DOHH2 (cell line): ENCODE results near the gene UGT1A6.

ENCODE experiments used
- EZH2phosphoT487 ChIP-seq: fragments of 200-600 bp; sonication (generic); IDR thresholded peaks from 2 replicates; pipeline ENCODE4 v1.6.1; 2017; ENCODE audit warnings: borderline replicate concordance, mild to moderate bottlenecking, antibody characterized with exemption, low read length, moderate library complexity, mixed read lengths
- TF ChIP-seq, protein P1 (sequence below): fragments of 200-600 bp; sonication (generic); IDR thresholded peaks from one replicate; pipeline ENCODE4 v1.5.1; 2014; ENCODE audit warnings: antibody characterized with exemption, mild to moderate bottlenecking, low read depth, low read length; ENCODE audit not compliant: poor library complexity, severe bottlenecking

DNA sequence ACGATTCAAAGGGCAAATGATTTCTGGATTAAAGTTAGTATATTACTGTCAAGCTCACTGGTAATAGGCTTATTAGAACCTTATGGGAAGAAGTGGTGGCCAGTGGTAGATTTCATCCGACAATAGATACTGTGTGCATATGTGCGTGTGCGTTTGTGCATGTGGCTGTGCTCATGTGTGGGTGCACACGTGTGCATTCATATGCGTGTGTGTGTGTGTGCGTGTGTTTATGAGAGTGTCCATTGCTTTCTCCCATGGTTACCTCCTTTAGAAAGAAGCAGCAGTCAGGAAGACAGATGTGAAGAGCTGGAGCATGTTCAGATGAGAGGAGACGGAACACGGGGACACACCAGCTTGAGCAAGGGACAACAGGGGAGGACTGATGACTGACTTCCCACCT, 76.6 kb downstream of the UGT1A6 start:
- TF ChIP-seq, protein P1, sequence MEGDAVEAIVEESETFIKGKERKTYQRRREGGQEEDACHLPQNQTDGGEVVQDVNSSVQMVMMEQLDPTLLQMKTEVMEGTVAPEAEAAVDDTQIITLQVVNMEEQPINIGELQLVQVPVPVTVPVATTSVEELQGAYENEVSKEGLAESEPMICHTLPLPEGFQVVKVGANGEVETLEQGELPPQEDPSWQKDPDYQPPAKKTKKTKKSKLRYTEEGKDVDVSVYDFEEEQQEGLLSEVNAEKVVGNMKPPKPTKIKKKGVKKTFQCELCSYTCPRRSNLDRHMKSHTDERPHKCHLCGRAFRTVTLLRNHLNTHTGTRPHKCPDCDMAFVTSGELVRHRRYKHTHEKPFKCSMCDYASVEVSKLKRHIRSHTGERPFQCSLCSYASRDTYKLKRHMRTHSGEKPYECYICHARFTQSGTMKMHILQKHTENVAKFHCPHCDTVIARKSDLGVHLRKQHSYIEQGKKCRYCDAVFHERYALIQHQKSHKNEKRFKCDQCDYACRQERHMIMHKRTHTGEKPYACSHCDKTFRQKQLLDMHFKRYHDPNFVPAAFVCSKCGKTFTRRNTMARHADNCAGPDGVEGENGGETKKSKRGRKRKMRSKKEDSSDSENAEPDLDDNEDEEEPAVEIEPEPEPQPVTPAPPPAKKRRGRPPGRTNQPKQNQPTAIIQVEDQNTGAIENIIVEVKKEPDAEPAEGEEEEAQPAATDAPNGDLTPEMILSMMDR, result no peak
- no peak for TF ChIP-seq EZH2phosphoT487
